Kidney glomerular epithelial cell (primary cell): ENCODE results near the gene SMIM36.
"Not testable (repeated sequence)": the region's sequence is repeated elsewhere in the genome, so short reads cannot be mapped to it uniquely, and the experiment has no call there.

Experiments used
- DNase-seq: peaks from one replicate; lab custom pipeline; 2025; lab: John Stamatoyannopoulos, UW

SMIM36 gene

GRCh38 chr17:55413825-55414489 is 97.3 kb downstream of the SMIM36 start:
- DNase-seq = no peak

- no peak for DNase-seq
Measured at GRCh38 chr17:55411463-55411855, 99.8 kb downstream of the SMIM36 start.

GRCh38 chr17:55410722-55411462 is 100.4 kb downstream of the SMIM36 start:
- no peak for DNase-seq

- DNase-seq = no peak
Measured at GRCh38 chr17:55409030-55409800, 102.0 kb downstream of the SMIM36 start.

GRCh38 chr17:55407641-55408566 is 103.3 kb downstream of the SMIM36 start:
- DNase-seq = no peak

GRCh38 chr17:55405600-55405999 is 105.7 kb downstream of the SMIM36 start:
- no peak for DNase-seq

GRCh38 chr17:55404197-55404596 is 107.1 kb downstream of the SMIM36 start:
- not testable (repeated sequence) for DNase-seq

GRCh38 chr17:55402374-55402773 is 108.9 kb downstream of the SMIM36 start:
- DNase-seq = no peak
